GM19035 (cell line): Measurements from ENCODE around the gene DOCK4.

Experiments used
- ATAC-seq: cut with Tn5 transposase; IDR thresholded peaks from one replicate; pipeline ENCODE4 v1.9.1; 2021; ENCODE audit not compliant: unreplicated experiment

Gene DOCK4

DNA sequence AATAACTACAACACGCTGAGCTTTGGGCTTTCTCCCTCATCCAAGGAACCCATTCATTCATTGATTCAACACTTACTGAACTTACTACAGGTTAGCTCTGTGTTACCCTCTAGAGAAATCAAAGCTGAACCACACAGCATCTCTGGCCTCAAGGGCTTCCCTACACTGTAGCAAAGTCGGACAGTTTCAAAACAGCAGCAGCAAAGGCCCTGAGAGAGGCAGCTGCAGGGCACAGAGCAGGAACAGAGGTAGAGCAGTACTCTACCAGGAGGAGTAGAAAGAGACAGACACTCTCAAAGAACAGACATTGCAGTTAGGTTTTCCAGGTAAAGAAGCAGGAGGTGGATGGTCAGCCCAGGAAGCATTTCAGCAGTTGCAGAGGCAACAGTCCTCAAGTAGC is 16.1 kb downstream of the DOCK4 start:
- no peak for ATAC-seq

DNA sequence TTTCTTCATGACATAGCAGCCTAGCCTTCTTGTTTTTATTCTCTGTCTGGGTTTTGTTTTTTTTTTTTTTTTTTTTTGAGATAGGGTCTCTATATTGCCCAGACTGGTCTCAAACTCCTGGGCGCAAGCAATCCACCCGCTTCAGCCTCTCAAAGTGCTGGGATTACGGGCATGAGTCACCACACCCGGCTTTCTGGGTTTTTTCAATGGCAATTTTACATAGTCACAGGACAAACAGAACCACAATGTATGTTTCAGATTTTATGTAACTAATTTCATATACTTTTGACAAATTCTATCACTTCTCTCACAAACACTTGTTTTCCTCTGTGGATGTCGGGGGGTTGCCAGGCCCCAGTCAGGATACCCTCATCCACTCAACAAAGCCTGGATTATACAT is 16.5 kb downstream of the DOCK4 start:
- no peak for ATAC-seq

DNA sequence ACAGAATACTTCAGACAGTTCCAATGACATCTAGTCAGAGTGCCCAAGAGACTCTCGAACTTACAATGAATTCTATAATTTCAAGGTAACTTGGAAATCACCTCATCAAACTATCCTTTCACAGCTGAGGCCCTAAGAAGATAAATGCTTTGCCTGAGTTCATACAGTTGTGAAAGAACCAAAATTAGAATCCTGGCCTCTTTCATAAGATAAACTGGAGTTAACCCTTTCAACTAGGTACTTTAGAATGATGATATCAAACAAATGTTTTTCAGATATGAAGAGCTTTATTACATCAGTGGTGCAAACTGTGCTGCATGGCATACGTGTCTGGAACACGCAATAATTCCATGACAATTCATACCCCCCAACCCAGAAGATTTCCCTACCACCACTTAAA is 17.9 kb downstream of the DOCK4 start:
- no peak for ATAC-seq

DNA sequence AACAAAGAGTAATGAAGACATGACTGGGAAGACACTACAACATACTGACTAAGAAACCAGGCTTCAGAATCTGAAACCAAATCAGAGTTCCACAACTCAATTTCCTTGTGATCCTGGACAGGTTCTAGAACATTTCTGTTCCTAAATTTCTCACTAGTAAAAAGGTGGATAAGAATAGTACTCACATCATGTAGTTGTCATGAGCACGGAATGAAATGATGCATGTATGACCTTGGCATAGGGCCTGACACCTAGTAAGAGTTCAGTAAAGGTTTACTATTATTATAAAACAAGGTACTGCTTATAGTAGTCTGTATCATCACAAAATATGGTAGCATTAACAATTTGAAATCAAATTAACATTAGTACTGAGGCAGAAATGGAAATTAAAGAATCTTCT is 19.9 kb downstream of the DOCK4 start:
- ATAC-seq, result no peak

DNA sequence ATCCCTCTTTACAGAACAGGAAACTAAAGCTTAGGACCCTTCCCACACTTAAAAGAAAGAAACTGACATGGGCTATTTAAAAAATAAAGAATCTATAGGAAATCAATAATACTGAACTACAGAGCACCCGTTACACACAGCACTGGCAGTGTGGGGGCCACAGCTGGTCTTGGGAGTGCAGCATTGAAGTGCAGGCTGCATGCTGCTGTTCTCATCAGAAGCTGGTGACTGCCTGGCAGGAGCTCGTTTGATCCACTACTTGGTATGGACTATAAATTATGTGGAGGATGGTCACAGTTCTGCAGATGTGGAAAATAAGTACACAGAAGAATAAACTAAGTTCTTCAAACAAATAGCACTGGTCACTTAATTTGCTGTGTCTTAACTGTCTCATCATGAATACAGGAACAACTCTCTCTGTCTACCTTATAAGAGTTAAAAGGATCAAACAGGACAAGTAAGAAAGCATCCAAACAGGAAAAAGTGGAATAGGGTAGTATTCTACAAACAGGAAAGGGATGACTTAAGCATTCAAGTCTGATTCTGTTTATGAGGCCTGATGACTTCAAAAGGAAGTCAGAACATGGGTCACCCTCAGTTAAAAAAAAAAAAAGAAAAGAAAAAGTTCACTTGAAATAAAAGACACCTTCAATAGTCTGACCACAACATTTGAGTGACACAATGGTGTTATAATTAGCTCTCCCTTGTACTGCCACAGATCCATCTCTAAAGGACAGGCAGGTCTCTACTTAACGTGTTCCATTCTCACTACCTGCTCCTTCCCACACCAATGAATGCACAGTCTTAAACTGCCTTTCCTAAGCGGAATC is 21.0 kb downstream of the DOCK4 start:
- ATAC-seq, result no peak

DNA sequence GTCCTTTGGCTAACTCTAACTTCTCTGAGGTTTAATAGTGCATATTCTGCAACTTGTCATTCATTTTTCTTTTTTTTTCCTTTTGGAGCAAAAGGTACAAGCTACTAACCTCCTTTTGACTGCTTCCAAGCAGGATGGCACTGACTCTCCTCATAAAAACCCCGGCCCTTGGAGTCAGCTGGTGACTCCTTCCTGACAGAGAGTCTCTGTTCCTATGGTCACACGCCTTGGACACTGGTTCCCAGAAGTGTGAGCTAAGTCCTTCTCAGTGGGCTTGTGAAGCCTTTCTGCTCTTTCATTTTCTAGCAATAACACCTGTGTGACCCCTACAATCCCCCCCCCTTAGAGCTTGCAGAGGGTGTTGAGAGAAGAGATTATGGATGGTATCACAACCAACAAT is 21.7 kb downstream of the DOCK4 start:
- ATAC-seq, result no peak

DNA sequence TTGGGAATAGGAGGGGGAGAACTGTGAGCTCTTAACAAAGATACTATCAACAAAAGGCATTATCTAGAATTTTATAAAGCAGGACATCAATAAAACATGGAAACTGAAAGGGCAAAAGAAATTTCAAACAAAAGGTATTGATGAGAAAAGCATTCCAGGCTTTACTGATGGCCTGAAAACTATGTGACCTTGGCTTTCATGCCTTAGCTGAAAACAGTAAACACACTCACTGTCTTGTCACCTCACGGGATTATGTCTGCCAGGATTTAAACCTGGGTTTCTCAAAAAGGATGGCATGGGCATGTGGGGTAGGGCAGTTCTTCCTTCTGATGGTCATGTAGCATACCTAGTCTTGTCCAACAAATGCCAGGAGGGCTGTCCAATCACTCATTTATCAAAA is 22.9 kb downstream of the DOCK4 start:
- ATAC-seq, result no peak

DNA sequence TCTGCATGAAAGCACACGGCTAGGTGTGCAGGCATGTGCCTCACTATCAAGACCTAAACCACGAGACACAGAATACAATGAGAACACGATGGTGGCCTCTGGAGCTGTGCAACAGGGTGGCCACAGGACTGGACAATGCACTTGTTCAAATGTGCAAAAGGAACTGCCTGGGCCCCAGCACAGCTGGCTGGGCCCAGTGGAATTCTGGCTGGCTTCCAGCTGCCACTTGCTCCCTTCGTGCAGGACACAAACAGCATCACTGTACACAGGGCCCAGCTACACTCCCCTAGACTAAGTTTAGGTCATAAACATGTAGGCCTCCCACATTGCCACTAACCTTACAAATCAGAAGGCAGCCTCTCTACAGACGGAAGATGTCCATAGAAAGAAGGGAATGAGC is 23.4 kb downstream of the DOCK4 start:
- ATAC-seq, result no peak

DNA sequence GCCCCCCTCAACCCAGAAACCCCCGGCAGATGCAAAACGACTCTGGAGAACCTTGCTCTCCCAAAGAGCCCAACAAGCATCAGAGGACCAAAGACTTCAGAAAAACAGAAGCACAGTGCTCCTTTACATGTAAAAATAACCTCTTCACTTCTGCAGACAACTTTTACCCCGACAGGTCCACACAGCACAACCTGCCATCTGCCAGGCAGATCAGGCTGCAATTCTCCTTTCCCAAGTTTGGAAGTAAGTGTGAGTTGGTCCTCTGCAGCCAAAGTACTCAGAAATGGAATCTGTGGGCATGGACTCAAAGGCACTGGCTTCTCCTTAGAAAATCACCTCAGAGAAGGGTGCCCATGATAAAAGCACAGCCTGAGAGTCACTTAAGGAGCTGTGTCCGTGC is 26.0 kb downstream of the DOCK4 start:
- ATAC-seq, result no peak

DNA sequence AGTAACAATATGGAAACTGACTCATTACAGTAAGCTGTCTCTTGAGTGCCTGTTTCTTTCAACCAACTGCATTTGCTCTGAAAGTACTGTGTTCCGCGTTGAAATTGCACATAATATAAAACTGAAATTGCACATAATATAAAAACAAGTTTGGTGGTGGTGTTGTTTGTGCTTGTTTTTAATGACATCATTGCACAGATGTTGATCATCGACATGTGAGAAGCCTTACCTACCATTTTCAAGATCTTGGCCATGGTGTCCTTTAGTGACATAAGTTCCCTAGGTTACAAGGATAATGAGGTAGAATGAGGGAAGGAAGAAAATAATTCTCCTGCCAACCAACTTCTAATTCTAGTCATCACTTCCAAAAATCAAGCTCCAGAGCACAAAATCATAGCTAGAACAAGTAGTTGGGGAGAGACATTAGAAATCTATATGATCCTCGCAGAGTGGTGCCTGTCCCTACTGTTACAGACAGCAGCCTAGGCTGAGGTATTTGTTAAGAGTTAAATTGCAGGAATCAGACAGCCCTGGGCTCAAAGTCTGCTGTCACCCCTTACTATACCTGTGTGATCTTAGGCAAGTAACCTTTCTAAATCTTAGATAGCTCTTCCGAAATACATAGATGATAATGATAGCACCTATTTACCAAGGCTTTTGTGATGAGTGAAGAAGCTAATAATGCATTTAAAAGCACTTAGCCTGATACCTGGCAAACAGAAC is 29.3 kb downstream of the DOCK4 start:
- no peak for ATAC-seq

DNA sequence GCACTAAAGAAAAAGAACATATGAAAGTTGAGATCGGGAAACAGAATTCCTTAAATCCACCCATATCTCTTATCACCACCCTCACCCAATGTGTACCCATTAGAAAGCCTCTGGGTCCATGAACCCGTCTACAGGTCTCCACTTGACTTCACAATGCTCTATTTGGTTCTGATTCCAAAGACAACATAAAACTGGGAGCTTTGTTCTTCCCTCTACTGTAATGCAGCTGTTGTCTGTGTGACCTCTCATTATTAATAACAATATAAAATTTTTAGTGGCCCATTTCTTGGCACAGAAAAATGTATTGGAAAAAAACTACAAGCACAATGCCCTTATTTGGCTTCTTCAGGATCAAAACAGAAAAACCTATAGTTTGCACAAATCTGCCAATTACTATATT is 30.0 kb downstream of the DOCK4 start:
- no peak for ATAC-seq

DNA sequence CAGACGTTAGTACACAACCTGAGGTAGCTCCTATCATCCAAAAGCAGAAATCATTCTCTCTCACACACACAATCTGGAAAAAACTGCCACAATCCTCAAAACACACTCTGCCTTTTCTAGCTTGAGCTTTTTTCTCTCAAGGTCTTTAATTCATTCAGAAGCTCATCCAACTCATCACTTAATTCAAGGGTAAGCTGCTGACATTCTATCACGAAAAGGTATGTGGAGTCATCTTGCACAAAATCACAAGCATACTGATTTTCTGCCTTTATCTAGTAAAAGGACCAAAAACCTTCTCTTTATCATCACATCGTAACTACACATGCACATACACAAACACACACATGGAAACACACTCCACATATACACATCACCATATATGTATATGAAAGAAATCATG is 32.0 kb downstream of the DOCK4 start:
- no peak for ATAC-seq

DNA sequence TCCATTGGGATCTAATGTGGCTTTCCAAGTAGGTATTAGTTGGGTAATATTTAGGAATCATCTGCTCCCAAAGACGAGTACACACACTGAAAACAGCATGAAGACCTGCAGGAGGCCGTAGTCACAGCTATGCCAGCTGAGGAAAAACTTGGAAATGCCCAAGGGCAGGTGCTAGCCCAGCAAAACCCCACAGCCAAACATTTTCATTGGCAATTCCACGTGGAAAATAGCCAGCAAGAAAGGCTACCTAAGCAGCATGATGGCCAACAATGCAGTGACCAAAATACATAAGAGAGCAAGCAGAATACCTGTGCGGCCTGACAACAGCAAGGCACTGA is 32.7 kb downstream of the DOCK4 start:
- no peak for ATAC-seq

DNA sequence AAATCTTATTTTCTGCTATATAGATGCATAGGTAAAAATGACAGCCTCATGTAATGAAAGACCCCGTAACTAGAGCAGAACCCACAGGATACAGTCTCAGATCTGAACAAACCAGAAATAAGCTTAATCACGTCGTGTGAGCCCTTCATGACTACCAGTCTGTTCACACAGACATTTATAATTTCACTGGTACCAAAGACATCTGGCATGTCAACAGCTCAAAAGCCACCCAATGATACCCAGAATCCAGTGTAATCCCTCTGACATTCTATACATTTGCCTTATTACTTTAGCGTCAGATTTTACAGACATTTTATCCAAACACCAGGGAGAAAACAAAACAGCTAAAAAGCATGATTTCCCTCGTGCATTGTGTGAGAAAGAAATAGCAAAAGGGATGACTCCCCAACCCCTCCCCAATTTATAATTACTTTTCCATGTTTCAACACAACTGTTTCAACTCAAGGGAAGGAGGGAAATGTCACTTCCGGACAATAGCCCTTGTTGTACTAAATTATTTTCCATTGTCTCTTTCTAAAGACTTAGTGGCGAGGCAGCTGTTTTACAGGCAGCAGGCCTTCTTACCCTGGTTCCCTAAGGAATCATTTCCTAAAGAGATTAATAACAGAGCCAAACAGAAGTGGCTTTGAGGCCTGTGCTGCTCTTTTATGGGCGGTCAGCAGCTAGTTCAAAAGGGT is 33.2 kb downstream of the DOCK4 start:
- no peak for ATAC-seq

DNA sequence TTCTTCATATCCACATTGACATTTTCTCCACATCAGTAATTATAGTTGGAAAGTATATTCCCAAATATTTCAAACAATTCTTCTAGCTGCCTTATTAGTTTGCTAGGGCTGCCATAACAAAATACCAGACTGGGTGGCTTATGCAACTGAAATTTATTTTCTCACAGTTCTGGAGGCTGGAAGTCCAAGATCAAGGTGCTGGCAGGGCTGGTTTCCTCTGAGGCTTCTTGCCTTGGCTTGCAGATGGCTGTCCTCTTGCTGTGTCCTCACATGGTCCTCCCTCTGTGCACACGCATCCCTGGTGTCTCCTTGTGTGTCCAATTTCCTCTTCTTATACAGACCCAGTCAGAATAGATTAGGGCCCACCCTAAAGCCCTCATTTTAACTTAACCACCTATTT is 34.5 kb downstream of the DOCK4 start:
- no peak for ATAC-seq

DNA sequence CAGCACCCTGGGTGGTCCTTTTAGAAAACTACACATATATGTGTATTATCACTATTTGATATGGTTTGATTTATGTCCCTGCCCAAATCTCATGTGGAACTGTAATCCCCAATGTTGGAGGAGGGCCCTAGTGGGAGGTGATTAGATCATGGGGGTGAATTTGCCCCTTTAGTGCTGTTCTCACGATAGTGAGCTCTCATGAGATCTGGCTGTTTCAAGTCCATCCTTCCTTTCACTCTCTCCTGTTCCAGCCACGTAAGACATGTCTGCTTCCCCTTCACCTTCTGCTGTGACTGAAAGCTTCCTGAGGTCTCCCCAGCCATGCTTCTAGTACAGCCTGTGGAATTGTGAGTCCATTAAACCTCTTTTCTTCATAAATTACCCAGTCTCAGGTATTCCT is 37.3 kb downstream of the DOCK4 start:
- no peak for ATAC-seq

DNA sequence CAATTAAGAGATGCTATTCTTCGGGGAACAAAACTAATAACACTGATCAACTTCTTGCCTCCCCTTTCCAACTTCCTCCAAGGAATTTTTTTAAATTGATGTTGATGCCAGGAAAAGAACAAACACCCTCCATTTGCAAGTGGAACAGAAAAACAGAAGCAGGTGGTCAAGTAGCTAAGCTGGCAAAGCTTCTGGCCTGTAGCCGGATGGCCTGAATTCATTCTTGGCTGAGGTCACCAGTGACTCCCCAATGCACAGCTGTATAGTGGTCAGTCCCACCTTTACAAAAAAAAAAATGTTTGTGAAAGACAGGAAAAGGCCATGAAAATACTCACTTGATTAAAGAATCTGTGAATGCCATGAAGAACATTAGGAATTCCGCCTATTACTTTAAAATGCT is 39.1 kb downstream of the DOCK4 start:
- ATAC-seq, result no peak

DNA sequence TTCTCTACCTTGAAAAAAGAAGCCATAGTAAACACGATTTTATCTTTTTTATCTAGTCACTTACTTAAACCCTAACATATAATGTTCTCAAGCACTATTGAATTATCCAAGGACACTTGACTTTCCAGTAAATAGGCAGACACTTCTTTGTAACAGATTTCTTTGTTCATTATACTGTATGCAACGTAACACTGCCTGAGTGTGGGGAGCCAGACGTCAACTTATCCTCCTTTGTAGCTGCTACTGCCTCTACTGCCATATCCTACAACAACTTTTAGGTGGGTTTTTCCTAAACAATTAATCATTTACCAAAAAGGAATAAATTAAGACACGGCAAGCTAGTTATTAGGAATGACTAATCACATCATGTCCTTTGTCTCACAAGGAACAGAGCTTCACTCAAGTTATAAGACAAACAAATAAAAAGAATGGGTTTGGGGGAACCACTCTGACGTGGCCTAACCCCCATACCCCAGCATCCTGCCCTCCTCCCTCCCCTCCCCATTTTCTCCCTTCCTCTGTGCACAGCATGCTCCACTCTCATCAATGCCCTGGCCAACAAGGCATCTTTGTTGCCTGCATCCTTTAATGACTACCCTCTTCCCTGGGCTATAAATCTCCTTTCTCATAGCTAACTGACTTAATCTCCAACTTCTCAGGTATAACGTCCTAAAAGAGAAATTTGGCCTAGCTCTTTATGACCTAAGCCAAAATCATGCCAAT is 43.3 kb downstream of the DOCK4 start:
- no peak for ATAC-seq

DNA sequence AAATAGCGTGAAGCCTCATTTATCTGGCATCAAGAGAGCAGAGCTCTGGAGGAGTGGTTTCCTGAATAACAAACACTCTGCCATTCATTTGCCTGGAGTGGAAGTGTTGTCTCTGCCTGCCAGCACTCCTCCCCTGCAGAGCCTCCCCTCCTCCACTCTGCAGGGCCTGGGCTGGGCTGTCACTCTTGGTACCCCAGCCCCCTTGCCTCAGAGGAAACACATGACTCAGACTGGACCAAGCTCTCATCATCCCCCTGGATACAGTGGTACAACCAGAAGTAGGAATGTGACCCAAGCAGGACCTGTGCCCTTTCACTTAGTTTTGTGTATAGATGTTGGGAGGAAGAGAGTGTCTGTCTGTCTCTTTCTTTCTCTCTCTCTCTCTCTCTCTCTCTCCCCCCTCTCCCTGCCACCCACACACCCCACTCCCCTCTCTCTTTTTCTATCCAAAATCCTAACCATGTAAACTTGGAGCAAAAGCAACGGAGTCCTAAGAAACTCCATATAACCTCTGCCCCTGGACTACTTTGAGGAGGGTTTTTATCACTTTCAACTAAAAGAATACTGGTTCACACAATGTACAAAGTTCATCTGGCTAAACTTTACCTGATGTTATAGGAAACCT is 43.9 kb downstream of the DOCK4 start:
- no peak for ATAC-seq

DNA sequence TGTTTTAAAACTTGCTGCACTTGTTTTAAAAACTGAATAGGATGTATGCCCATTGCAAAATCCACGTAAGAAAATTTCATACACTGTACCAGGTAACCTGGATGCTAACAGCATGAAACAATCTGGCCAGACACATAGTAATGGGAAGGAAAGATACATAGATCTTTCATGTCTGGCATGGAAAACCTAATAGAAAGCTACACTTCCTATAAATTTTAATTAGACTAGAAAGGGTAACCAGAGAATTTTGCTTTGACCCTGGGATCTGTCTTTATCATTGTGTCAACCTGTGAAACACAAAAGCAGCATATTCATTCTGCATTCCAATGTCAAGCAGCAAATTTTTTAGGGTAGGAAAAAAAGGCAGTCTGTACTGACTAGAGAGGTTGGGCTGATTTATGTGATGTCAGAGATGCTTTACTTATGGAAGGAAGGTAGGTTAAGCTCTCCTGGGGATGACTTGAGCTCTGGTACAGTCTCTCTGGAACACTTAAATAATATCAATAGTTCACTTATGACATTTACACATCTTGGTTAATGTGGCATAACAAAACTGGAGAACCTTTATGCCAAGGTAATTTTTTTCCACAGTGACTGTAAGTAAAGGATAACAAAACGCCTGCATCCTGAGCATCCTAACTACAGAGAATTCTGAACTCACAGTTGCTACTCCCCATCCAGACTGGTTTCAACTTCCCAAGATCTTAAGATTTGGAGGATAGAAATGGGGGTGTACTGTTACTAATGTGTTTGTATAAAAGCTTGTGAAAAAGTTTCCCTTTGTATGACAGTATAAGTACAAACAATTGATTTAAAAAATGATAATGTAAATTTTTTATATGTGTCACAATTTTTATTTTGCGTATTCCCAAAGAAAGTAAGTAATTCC is 44.7 kb downstream of the DOCK4 start:
- ATAC-seq, result no peak
